ENCODE results near the gene AOC1. TPM values are rescaled to one million over a fixed set of nuclear protein-coding genes. Genes with fewer than 3 reads are reported as not detected.

AOC1 gene
- total RNA-seq, 4 donors from 2014 or later, result 0.26 to 4.4 (median 1.4) TPM

- H3K27me3 ChIP-seq, result peaks cover 0 to 5% (median 0%) of the 10 kb centered on the region in 4 donors
- TF ChIP-seq, protein P1, sequence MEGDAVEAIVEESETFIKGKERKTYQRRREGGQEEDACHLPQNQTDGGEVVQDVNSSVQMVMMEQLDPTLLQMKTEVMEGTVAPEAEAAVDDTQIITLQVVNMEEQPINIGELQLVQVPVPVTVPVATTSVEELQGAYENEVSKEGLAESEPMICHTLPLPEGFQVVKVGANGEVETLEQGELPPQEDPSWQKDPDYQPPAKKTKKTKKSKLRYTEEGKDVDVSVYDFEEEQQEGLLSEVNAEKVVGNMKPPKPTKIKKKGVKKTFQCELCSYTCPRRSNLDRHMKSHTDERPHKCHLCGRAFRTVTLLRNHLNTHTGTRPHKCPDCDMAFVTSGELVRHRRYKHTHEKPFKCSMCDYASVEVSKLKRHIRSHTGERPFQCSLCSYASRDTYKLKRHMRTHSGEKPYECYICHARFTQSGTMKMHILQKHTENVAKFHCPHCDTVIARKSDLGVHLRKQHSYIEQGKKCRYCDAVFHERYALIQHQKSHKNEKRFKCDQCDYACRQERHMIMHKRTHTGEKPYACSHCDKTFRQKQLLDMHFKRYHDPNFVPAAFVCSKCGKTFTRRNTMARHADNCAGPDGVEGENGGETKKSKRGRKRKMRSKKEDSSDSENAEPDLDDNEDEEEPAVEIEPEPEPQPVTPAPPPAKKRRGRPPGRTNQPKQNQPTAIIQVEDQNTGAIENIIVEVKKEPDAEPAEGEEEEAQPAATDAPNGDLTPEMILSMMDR (IDR thresholded peaks at IDR 0.05), result no peak
- intact Hi-C loops (cut with DNase I), result no loop called here
- DNase-seq, result no peak
- H3K4me3 ChIP-seq, result no peak overlapping the region
- no peaks in the 10 kb centered on the region for H3K4me1 ChIP-seq
- no peak overlapping the region for H3K27ac ChIP-seq
- no peaks in the 10 kb centered on the region for H3K9me3 ChIP-seq
- H3K36me3 ChIP-seq, result no peaks in the 10 kb centered on the region
- 75 to 88% methylated on average over 1 of the region's 1 CpG for WGBS, 2 donors
These were observed 17.3 kb upstream of the AOC1 start for GRCh38 chr7:150835019-150835418.

GRCh38 chr7:150835702-150836280 is 16.5 kb upstream of the AOC1 start:
- no peak for TF ChIP-seq POLR2A (IDR thresholded peaks at IDR 0.05)
- TF ChIP-seq, protein P1 (IDR thresholded peaks at IDR 0.05), result no peak
- intact Hi-C loops (cut with DNase I), result no loop called here

GRCh38 chr7:150838965-150839650 is 13.2 kb upstream of the AOC1 start:
- no peak for DNase-seq

More at GRCh38 chr7:150835702-150836280, 16.5 kb upstream of the AOC1 start:
- Histone ChIP-seq H3K27me3 (peaks cover 0 to 5% (median 0%) of the 10 kb centered on the region in 4 donors), H3K4me3 (no peak overlapping the region), H3K9me3 (no peaks in the 10 kb centered on the region), H3K27ac (no peak overlapping the region), H3K36me3 (no peaks in the 10 kb centered on the region), H3K4me1 (no peaks in the 10 kb centered on the region)
- WGBS, 2 donors, result 56 to 85% methylated on average over 3 to 5 of the region's 6 CpGs
- DNase-seq, result no peak

DNA sequence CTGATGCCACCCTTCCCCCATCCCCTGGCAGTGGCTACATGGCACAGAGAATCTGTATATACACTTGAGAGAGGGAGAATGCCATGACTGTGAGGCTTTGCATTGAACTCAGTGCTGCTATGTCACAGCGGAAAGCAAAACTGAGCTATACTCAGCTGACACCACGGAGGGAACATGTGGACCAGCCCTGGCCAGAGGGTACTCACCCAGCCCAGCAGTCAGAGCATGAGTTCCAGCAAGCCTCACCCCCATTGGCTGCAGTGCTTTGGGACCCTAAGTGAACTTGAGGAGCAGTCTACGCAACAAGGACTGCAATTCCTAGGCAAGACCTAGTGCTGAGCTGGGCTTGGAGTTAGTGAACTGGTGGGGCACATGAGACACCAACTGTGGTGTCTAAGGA is 10.3 kb upstream of the AOC1 start:
- WGBS, 2 donors, result 87% methylated on average over 3 of the region's 3 CpGs; no CpG with 5 or more reads in 1 of the 2 donors
- no peak overlapping the region for H3K27ac ChIP-seq
- peaks cover 0 to 3% (median 0%) of the 10 kb centered on the region in 3 donors for H3K4me1 ChIP-seq
- no peak overlapping the region for H3K4me3 ChIP-seq
- no peaks in the 10 kb centered on the region for H3K9me3 ChIP-seq
- no peak for DNase-seq
- H3K27me3 ChIP-seq, result no peaks in the 10 kb centered on the region
- TF ChIP-seq, protein P1 (IDR thresholded peaks at IDR 0.05), result no peak
- H3K36me3 ChIP-seq, result no peaks in the 10 kb centered on the region
- intact Hi-C loops (cut with DNase I), result no loop called here

More at GRCh38 chr7:150838965-150839650, 13.2 kb upstream of the AOC1 start:
- intact Hi-C loops (cut with DNase I), result no loop called here
- Histone ChIP-seq H3K36me3 (no peaks in the 10 kb centered on the region), H3K9me3 (no peaks in the 10 kb centered on the region), H3K4me3 (no peak overlapping the region), H3K4me1 (no peaks in the 10 kb centered on the region), H3K27me3 (no peaks in the 10 kb centered on the region), H3K27ac (no peak overlapping the region)
- TF ChIP-seq, protein P1 (IDR thresholded peaks at IDR 0.05), result no peak
- TF ChIP-seq POLR2A (IDR thresholded peaks at IDR 0.05), result no peak
- 80 to 83% methylated on average over 7 of the region's 7 CpGs for WGBS, 2 donors

DNA sequence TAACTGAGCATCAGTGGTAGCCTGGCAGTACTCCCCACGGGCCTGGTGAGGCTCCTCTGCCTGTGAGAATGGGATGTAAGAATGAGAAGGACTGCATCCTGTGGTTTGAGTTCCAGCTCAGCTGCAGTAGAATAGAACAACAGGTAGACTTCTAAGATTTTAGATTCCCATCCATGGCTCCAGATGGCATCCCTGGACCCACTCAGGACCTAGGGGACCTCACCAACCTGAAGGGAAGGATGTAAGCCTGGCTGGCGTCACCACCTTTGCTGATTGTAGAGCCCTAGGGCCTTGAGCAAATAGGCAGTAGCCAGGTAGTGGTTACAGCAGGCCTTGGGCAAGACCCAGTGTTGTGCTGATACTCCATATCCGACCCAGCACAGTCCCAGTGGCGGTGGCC is 9.6 kb upstream of the AOC1 start:
- no peak for DNase-seq
- H3K36me3 ChIP-seq, result no peaks in the 10 kb centered on the region
- no peak for TF ChIP-seq POLR2A (IDR thresholded peaks at IDR 0.05)
- TF ChIP-seq, protein P1 (IDR thresholded peaks at IDR 0.05), result no peak
- no peaks in the 10 kb centered on the region for H3K9me3 ChIP-seq
- peaks cover 0 to 3% (median 0%) of the 10 kb centered on the region in 3 donors for H3K4me1 ChIP-seq
- no peak overlapping the region for H3K4me3 ChIP-seq
- no peak overlapping the region for H3K27ac ChIP-seq
- WGBS, 2 donors, result 50 to 80% methylated on average over 2 of the region's 4 CpGs
- H3K27me3 ChIP-seq, result no peaks in the 10 kb centered on the region
- intact Hi-C loops (cut with DNase I), result no loop called here
